ENCODE results near the gene GNA12.

The GNA12 gene

DNA sequence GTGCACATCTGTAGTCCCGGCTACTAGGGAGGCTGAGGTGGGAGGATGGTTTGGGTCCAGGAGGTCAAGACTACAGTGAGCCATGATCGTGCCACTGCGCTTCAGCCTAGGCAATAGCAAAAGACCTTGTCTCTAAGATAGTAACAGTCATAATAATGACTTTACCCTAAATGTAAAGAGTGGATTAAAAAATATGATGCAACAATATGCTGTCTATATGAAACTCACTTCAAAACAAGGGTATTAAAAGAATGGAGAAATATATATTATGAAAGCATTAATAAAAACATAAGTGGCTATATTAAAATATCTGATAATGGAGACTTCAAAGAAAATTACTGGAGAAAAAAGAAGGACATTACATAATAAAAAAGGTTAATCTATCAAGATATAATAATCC, 5.7 kb downstream of the GNA12 start:
- no peak for TF ChIP-seq YY1 (IDR thresholded peaks at IDR 0.05; ENCODE audit: low read depth)
- TF ChIP-seq CREB1 (IDR thresholded peaks at IDR 0.05; ENCODE audit: low read depth) = no peak
- no peak for TF ChIP-seq EP300 (IDR thresholded peaks at IDR 0.05; ENCODE audit: borderline replicate concordance)
- no peak for TF ChIP-seq MAX (IDR thresholded peaks at IDR 0.05)
- no peak for TF ChIP-seq CEBPB (IDR thresholded peaks at IDR 0.05)
- TF ChIP-seq TCF12 (IDR thresholded peaks at IDR 0.05; ENCODE audit: low read depth) = no peak
- no peak for TF ChIP-seq ZBTB7A (IDR thresholded peaks at IDR 0.05; ENCODE audit: low read depth)
- TF ChIP-seq TEAD4 (IDR thresholded peaks at IDR 0.05) = no peak
- no peak for TF ChIP-seq TAF1 (IDR thresholded peaks at IDR 0.05; ENCODE audit: low read depth)
- no peak for TF ChIP-seq RAD21 (IDR thresholded peaks at IDR 0.05; ENCODE audit: low read depth)
- TF ChIP-seq, protein P1, sequence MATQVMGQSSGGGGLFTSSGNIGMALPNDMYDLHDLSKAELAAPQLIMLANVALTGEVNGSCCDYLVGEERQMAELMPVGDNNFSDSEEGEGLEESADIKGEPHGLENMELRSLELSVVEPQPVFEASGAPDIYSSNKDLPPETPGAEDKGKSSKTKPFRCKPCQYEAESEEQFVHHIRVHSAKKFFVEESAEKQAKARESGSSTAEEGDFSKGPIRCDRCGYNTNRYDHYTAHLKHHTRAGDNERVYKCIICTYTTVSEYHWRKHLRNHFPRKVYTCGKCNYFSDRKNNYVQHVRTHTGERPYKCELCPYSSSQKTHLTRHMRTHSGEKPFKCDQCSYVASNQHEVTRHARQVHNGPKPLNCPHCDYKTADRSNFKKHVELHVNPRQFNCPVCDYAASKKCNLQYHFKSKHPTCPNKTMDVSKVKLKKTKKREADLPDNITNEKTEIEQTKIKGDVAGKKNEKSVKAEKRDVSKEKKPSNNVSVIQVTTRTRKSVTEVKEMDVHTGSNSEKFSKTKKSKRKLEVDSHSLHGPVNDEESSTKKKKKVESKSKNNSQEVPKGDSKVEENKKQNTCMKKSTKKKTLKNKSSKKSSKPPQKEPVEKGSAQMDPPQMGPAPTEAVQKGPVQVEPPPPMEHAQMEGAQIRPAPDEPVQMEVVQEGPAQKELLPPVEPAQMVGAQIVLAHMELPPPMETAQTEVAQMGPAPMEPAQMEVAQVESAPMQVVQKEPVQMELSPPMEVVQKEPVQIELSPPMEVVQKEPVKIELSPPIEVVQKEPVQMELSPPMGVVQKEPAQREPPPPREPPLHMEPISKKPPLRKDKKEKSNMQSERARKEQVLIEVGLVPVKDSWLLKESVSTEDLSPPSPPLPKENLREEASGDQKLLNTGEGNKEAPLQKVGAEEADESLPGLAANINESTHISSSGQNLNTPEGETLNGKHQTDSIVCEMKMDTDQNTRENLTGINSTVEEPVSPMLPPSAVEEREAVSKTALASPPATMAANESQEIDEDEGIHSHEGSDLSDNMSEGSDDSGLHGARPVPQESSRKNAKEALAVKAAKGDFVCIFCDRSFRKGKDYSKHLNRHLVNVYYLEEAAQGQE (IDR thresholded peaks at IDR 0.05; ENCODE audit: low read depth) = no peak
- no peak for TF ChIP-seq NFIC (IDR thresholded peaks at IDR 0.05)
- no peak for TF ChIP-seq USF1 (IDR thresholded peaks at IDR 0.05)
- no peak for TF ChIP-seq FOXM1 (IDR thresholded peaks at IDR 0.05; ENCODE audit: borderline replicate concordance, low read depth)
- no peak for TF ChIP-seq EGR1 (IDR thresholded peaks at IDR 0.05)

GRCh38 chr7:2837496-2837895, 6.6 kb downstream of the GNA12 start:
- TF ChIP-seq TEAD4 (IDR thresholded peaks at IDR 0.05) = no peak
- no peak for TF ChIP-seq CEBPB (IDR thresholded peaks at IDR 0.05)
- TF ChIP-seq TCF12 (IDR thresholded peaks at IDR 0.05; ENCODE audit: low read depth) = no peak
- no peak for TF ChIP-seq ZBTB7A (IDR thresholded peaks at IDR 0.05; ENCODE audit: low read depth)
- TF ChIP-seq USF1 (IDR thresholded peaks at IDR 0.05) = no peak
- TF ChIP-seq FOXM1 (IDR thresholded peaks at IDR 0.05; ENCODE audit: borderline replicate concordance, low read depth) = no peak
- TF ChIP-seq RAD21 (IDR thresholded peaks at IDR 0.05; ENCODE audit: low read depth) = no peak
- no peak for TF ChIP-seq NFIC (IDR thresholded peaks at IDR 0.05)
- TF ChIP-seq MAX (IDR thresholded peaks at IDR 0.05) = no peak

DNA sequence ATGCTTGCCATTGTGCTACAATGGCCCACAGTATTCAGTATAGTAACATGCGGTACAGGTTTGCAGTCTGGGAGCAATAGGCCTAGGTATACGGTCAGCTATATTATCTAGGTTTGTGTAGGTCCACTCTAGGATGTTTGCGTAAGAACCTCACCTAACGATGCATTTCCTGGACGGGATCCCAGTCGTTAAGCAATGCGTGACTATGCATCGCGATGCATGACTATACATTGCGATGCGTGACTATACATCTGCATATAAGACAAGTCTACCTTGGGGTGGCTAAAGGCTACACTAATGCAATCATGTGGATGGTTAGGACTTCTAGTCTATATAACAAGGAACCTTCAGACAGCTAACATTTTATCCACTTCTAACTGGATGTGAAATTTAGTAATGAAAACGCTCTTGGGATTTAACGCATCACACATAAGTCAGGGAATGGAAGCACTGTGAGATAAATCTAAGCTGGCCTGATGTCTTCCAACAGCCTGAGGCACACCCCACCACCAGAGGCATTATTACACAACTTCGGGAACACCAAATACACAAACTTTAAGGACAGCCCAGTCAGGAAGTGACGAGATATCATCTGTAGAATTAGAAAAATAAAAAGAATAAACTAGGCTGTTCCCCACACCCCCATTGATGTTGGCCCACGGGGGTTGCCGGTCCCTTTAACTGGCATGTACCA, 9.2 kb downstream of the GNA12 start:
- TF ChIP-seq MAX (IDR thresholded peaks at IDR 0.05) (no peak), CREB1 (IDR thresholded peaks at IDR 0.05; ENCODE audit: low read depth) (no peak), NFIC (IDR thresholded peaks at IDR 0.05) (no peak), FOXM1 (IDR thresholded peaks at IDR 0.05; ENCODE audit: borderline replicate concordance, low read depth) (no peak), TCF12 (IDR thresholded peaks at IDR 0.05; ENCODE audit: low read depth) (no peak), CEBPB (IDR thresholded peaks at IDR 0.05) (peak; percentile 24; the same call in 1 of the 2 replicates)

DNA sequence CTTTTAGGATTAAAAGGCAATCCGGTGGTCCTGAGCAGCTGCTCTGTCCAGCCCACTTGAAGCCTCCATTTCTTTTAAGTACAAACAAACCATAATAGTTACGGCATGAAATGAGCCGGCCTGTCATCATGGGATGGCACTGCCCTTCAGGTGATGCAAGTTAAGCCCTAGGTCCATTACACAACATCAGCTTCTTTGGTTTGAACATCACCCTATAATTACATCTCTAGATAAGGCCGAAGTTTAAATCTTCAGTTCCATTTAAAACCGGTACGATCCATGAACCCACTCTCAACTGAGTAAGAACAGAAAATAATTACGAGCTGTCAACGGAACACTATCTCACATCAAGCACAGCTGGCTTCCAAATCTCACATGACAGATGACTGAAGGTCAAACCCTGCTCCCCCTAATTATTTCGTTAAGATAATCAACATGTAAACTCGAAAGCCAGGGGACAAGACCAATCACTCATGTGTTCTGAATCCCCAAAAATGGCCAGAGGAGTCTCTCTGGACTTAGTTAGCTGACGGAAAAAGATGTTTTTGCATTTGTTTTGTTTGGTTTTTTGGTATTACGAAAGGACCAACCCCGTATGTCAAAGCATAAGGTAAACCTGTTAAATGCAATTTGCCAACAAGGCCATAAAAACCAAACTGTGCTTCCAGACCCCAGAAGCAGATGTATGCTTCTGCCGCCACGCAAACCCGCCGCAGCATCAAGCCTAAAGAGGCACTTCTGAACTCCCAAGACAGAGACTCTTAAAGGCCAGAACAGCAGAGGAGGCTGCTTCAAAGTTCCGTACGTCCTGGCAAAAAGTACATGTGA, 10.8 kb downstream of the GNA12 start:
- TF ChIP-seq EGR1 (IDR thresholded peaks at IDR 0.05) (no peak), FOXM1 (IDR thresholded peaks at IDR 0.05; ENCODE audit: borderline replicate concordance, low read depth) (no peak), TCF12 (IDR thresholded peaks at IDR 0.05; ENCODE audit: low read depth) (no peak), TEAD4 (IDR thresholded peaks at IDR 0.05) (no peak), MAX (IDR thresholded peaks at IDR 0.05) (no peak), CREB1 (IDR thresholded peaks at IDR 0.05; ENCODE audit: low read depth) (no peak)

GRCh38 chr7:2832461-2832860, 11.6 kb downstream of the GNA12 start:
- TF ChIP-seq EGR1 (IDR thresholded peaks at IDR 0.05) (no peak), ZBTB7A (IDR thresholded peaks at IDR 0.05; ENCODE audit: low read depth) (no peak), RAD21 (IDR thresholded peaks at IDR 0.05; ENCODE audit: low read depth) (no peak), TEAD4 (IDR thresholded peaks at IDR 0.05) (no peak), FOXM1 (IDR thresholded peaks at IDR 0.05; ENCODE audit: borderline replicate concordance, low read depth) (no peak), NFIC (IDR thresholded peaks at IDR 0.05) (no peak), EP300 (IDR thresholded peaks at IDR 0.05; ENCODE audit: borderline replicate concordance) (no peak), YY1 (IDR thresholded peaks at IDR 0.05; ENCODE audit: low read depth) (no peak), CEBPB (IDR thresholded peaks at IDR 0.05) (no peak), TCF12 (IDR thresholded peaks at IDR 0.05; ENCODE audit: low read depth) (no peak), USF1 (IDR thresholded peaks at IDR 0.05) (no peak)

Data from Ishikawa (cell line).